Anterior cingulate cortex (tissue), 58 donors: ENCODE measurements around the gene SCN5A.

Experiments
- DNase-seq, 58 donors: peaks; one replicate each; lab custom pipeline; 2025; lab: John Stamatoyannopoulos, UW

SCN5A gene

GRCh38 chr3:38648024-38648658 lies 1.3 kb downstream of the SCN5A start:
- DNase-seq: no peak

GRCh38 chr3:38647217-38647970 lies 2.1 kb downstream of the SCN5A start:
- DNase-seq: no peak

GRCh38 chr3:38646630-38647029 lies 2.9 kb downstream of the SCN5A start:
- no peak for DNase-seq

GRCh38 chr3:38646062-38646461 lies 3.4 kb downstream of the SCN5A start:
- DNase-seq: no peak

- DNase-seq: no peak
These were observed 3.9 kb downstream of the SCN5A start for GRCh38 chr3:38645601-38646000.

- no peak for DNase-seq
These were observed 4.4 kb downstream of the SCN5A start for GRCh38 chr3:38645076-38645475.

GRCh38 chr3:38644662-38645053 lies 4.8 kb downstream of the SCN5A start:
- no peak for DNase-seq

GRCh38 chr3:38644016-38644661 lies 5.3 kb downstream of the SCN5A start:
- DNase-seq: no peak

- no peak for DNase-seq
These were observed 5.9 kb downstream of the SCN5A start for GRCh38 chr3:38643592-38643991.

GRCh38 chr3:38643090-38643489 lies 6.4 kb downstream of the SCN5A start:
- no peak for DNase-seq

GRCh38 chr3:38641461-38642110 lies 7.9 kb downstream of the SCN5A start:
- no peak for DNase-seq

GRCh38 chr3:38640661-38641452 lies 8.6 kb downstream of the SCN5A start:
- DNase-seq: peak in 1 of 58 donors; percentile 23

GRCh38 chr3:38638354-38638753 lies 11.1 kb downstream of the SCN5A start:
- no peak for DNase-seq

GRCh38 chr3:38637906-38638305 lies 11.6 kb downstream of the SCN5A start:
- no peak for DNase-seq

GRCh38 chr3:38636881-38637280 lies 12.6 kb downstream of the SCN5A start:
- DNase-seq: no peak

- no peak for DNase-seq
These were observed 13.0 kb downstream of the SCN5A start for GRCh38 chr3:38636464-38636863.

GRCh38 chr3:38634111-38634510 lies 15.4 kb downstream of the SCN5A start:
- DNase-seq: no peak

- DNase-seq: no peak
These were observed 16.5 kb downstream of the SCN5A start for GRCh38 chr3:38632989-38633388.

- DNase-seq: no peak
These were observed 18.9 kb downstream of the SCN5A start for GRCh38 chr3:38630606-38631005.

- DNase-seq: no peak
These were observed 19.4 kb downstream of the SCN5A start for GRCh38 chr3:38630070-38630469.
